Osteocyte (in vitro differentiated cells): Measurements from ENCODE around the gene ZNF526. TPM values are rescaled to one million over a fixed set of nuclear protein-coding genes. Genes with fewer than 3 reads are reported as not detected.

Experiments used
- DNase-seq: peaks from one replicate; pipeline ENCODE4 v3.0.0; 2021; ENCODE audit warnings: mixed read lengths; ENCODE audit not compliant: unreplicated experiment; ENCODE audit errors: extremely low spot score
- H3K27ac Mint-ChIP-seq: one replicate; pipeline ENCODE4 v1.8.0; 2021; ENCODE audit warnings: mild to moderate bottlenecking, mixed read lengths; ENCODE audit not compliant: unreplicated experiment
- H3K27me3 Mint-ChIP-seq: one replicate; pipeline ENCODE4 v1.8.0; 2021; ENCODE audit warnings: mixed read lengths; ENCODE audit not compliant: unreplicated experiment
- H3K36me3 Mint-ChIP-seq: one replicate; pipeline ENCODE4 v1.8.0; 2021; ENCODE audit warnings: mixed read lengths; ENCODE audit not compliant: unreplicated experiment
- H3K4me1 Mint-ChIP-seq: one replicate; pipeline ENCODE4 v1.8.0; 2021; ENCODE audit warnings: mixed read lengths; ENCODE audit not compliant: unreplicated experiment
- H3K4me3 Mint-ChIP-seq: one replicate; pipeline ENCODE4 v1.8.0; 2021; ENCODE audit warnings: mild to moderate bottlenecking, moderate library complexity, mixed read lengths; ENCODE audit not compliant: unreplicated experiment
- H3K9me3 Mint-ChIP-seq: one replicate; pipeline ENCODE4 v1.8.0; 2021; ENCODE audit warnings: mixed read lengths; ENCODE audit not compliant: unreplicated experiment
- total RNA-seq: library from RNA; stranded (reverse); gene quantifications from 2 replicates; pipeline ENCODE4 v1.2.1, GENCODE V29; 2021
- TF ChIP-seq, protein P1 (sequence below): fragments of 200-600 bp; sonication (generic); IDR thresholded peaks from 2 replicates; pipeline ENCODE4 v1.5.0; 2021; ENCODE audit warnings: antibody characterized with exemption, mild to moderate bottlenecking, moderate library complexity

ZNF526 gene
- total RNA-seq, 1 donor from 2014 or later = 9.9 TPM

DNA sequence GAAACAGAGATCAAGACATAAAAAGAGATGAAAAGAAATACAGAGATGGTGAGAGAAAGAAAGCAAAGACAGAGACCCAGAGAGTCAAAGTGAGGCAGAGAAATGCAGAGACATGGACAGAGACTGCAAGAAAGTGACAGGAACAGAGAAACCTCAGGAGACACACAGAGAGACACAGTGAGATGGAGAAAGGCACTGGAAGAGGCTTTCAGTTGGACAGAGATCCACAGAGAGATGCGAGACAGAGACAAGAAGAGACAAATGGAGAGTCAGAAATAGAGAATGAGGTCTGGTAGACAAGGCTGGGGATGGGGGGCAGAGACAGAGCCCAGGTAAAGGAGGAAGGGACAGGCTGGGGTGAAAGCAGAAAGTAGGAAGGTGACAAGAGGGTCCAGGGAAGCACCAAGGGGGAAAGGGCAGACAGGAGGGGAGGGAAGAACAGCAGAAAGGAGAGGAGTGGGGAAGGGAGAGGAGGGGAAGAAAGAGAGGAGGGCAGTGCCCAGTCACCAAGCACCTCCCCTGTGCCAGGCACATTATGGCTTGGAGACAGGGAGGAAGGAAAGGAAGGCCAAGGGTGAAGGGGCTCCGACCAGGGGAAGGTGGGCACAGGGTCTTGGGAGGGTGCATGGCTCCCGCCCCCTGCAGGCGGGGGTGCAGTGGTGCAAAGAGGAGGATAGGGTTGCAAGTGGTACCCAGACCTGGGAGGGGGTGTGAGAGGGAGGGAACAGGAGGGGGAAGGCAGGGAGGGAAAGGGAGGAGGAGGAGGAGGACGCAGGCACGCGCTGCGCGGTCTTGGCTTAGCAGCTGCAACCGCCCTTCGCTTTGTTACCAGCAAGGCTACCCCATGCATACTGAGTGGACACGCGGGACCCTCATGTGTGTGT, 41.1 kb upstream of the ZNF526 start:
- no peaks in the 10 kb centered on the region for H3K36me3 Mint-ChIP-seq
- H3K9me3 Mint-ChIP-seq = no peaks in the 10 kb centered on the region
- H3K27ac Mint-ChIP-seq = no peak overlapping the region
- peaks cover 10% of the 10 kb centered on the region for H3K4me1 Mint-ChIP-seq
- peaks cover 55% of the 10 kb centered on the region for H3K27me3 Mint-ChIP-seq
- TF ChIP-seq, protein P1, sequence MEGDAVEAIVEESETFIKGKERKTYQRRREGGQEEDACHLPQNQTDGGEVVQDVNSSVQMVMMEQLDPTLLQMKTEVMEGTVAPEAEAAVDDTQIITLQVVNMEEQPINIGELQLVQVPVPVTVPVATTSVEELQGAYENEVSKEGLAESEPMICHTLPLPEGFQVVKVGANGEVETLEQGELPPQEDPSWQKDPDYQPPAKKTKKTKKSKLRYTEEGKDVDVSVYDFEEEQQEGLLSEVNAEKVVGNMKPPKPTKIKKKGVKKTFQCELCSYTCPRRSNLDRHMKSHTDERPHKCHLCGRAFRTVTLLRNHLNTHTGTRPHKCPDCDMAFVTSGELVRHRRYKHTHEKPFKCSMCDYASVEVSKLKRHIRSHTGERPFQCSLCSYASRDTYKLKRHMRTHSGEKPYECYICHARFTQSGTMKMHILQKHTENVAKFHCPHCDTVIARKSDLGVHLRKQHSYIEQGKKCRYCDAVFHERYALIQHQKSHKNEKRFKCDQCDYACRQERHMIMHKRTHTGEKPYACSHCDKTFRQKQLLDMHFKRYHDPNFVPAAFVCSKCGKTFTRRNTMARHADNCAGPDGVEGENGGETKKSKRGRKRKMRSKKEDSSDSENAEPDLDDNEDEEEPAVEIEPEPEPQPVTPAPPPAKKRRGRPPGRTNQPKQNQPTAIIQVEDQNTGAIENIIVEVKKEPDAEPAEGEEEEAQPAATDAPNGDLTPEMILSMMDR = peak; percentile 32
- H3K4me3 Mint-ChIP-seq = no peak overlapping the region
- DNase-seq = no peak

DNA sequence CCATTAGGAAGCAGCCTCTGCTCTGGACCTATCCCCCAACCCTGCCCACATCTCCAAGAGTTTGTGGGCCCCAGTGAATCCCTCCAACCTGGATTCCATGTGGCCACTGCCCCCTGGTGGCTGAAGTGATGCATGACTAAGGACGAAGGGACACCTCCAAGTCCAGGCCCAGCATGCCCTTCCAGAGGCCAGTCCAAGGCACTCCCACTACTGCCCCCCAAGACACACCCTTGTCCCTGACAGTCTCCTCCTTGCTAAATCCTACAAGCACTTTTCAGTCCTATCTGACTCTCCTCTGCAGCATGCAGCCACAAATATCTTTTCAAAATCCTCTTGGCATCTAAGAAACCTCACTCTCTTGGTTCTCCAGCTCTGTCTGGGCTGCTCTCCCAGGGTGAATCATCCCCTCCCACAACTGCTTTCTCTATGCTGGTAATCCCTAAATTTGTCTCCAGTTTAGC, 35.7 kb upstream of the ZNF526 start:
- Mint-ChIP-seq H3K27ac (no peak overlapping the region), H3K27me3 (peaks cover 41% of the 10 kb centered on the region), H3K9me3 (no peaks in the 10 kb centered on the region), H3K4me1 (no peaks in the 10 kb centered on the region), H3K36me3 (no peaks in the 10 kb centered on the region), H3K4me3 (no peak overlapping the region)
- TF ChIP-seq, protein P1 = peak; percentile 92
- peak; percentile 92 for DNase-seq

DNA sequence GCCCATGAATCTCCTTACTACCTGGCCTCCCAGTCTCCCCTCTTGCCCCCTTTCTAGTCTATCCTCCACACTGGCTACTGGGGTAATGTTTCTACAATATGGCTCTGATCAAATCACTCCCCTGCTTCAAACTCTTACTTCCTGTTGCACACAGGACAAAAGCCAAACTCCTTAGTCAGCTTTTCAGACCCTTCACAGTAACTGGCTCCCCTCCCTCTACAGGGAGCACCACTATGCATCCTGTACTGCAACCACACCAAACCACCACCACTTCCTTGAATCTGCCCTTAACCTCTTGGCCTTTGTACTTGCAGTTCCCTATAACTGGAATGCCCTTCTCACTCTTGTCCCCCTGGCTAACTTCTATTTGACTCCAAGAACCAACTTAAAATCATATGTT, 34.8 kb upstream of the ZNF526 start:
- Mint-ChIP-seq H3K27me3 (peaks cover 38% of the 10 kb centered on the region), H3K27ac (no peak overlapping the region), H3K4me1 (no peaks in the 10 kb centered on the region), H3K36me3 (no peaks in the 10 kb centered on the region), H3K4me3 (no peak overlapping the region), H3K9me3 (no peaks in the 10 kb centered on the region)
- TF ChIP-seq, protein P1 = no peak
- no peak for DNase-seq

DNA sequence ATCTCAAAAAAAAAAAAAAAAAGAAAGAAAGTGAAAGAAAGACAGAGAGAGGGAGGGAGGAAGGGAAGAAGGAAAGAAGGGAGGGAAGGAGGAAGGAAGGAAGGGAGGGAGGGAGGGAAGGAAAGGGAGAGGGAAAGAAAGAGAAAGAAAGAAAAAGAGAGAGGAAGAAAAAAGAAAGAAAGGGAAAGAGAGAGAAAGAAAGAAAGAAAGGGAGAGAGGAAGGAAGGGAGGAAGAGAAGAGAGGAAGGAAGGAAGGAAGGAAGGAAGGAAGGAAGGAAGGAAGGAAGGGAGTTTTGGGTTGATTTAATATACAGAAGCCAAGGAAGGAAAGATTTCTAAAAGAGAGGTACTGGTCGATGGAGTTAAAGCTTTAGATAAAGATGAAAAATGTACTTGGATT, 31.4 kb upstream of the ZNF526 start:
- no peak overlapping the region for H3K4me3 Mint-ChIP-seq
- peaks cover 6% of the 10 kb centered on the region for H3K9me3 Mint-ChIP-seq
- no peaks in the 10 kb centered on the region for H3K4me1 Mint-ChIP-seq
- no peak overlapping the region for H3K27ac Mint-ChIP-seq
- peaks cover 28% of the 10 kb centered on the region for H3K27me3 Mint-ChIP-seq
- no peak for DNase-seq
- TF ChIP-seq, protein P1 = no peak
- H3K36me3 Mint-ChIP-seq = no peaks in the 10 kb centered on the region

DNA sequence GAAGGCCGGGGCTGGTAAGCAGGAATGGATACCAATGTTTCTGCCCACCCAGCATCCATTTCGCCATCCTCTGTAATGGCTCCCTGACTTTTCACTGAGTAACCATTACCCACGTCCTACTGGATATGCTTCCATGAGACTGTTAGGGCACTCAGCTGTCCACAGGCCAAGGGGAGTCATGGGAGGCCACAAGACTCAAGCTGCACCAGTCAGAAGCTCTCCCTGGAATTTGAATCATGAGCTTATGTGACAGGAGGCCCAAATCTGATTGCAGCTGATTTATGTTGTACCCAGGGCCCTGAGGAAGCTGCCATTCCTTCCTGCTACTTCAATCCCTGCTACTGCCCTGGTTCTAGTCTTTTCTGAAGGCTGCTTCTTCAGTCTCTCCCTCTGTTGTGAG, 31.0 kb upstream of the ZNF526 start:
- Mint-ChIP-seq H3K27me3 (peaks cover 28% of the 10 kb centered on the region), H3K4me1 (no peaks in the 10 kb centered on the region), H3K36me3 (no peaks in the 10 kb centered on the region), H3K4me3 (no peak overlapping the region), H3K9me3 (peaks cover 7% of the 10 kb centered on the region), H3K27ac (no peak overlapping the region)
- TF ChIP-seq, protein P1 = no peak
- DNase-seq = no peak
